Measurements from ENCODE around the gene CCDC171.
"Not testable (repeated sequence)": the region's sequence is repeated elsewhere in the genome, so short reads cannot be mapped to it uniquely, and the experiment has no call there.

The CCDC171 gene

DNA sequence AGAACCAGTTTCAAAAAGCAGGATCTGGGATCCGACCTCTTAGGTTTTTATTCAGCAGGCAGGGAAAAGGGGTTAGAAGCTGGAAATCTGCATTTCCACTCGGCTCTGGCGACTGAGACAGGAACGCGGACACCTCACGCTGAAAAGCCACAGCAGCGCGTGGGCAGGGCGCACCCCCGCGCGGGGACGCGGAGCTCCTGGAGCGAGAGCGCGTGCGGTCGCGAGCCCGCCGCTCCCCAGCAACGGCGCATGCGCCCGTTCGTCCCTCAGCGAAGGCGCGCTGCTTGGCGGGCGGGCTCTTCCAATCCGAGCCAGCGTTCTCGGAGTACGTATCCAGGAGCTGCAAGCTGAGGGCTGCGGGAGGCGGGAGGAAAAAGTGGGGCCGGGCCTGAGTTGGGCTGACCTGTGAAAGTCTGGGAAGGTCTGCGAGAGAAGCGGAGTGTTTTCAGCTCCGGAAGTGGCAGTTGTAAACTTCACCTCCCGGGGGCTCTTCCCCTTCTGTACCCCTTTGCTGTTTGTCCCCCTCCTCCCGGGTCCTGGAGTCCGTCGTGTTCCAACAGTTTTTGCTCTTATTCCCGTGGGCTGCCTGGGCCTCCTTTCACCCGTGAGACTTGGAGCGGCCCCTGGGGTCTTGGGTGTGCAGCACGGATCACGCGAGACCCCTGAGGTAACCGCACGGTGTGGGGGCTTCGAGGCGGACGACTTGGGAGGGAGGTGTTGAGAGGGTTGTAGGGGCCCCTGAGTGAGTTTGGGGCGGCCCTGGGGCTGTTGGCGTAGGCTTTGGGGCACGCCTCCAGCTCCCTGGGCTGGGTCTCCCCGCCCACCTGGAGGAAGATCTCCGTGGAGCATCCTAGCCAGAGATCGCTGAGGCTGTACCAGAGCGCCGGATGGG is at the start of gene CCDC171:
Gene CCDC171 (plus strand): TSS at position 408 of the 892 bp plus-strand sequence. CDS start 11,046 bp downstream, outside the sequence.
- DNase-seq (ENCODE audit: low read depth) = peak; percentile 75

DNA sequence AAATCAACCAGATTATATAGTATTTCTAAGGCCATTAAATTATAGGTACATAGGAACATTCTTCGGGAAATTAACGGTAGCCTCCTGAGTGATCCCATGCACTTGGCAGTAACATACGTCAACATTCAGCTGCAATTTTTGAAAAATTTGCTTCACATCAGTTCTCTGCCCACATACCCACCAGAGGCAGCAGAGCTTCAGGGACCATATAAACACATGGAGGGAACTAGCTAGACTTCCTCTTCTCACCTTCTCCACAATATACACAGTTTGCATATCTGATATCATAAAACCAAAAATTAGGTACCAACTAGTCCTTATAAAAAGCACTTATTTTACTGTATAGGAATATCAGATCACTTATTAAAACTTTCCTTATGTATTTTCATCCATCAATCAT is 46.9 kb upstream of the CCDC171 start:
- no peak for DNase-seq (ENCODE audit: low read depth)

DNA sequence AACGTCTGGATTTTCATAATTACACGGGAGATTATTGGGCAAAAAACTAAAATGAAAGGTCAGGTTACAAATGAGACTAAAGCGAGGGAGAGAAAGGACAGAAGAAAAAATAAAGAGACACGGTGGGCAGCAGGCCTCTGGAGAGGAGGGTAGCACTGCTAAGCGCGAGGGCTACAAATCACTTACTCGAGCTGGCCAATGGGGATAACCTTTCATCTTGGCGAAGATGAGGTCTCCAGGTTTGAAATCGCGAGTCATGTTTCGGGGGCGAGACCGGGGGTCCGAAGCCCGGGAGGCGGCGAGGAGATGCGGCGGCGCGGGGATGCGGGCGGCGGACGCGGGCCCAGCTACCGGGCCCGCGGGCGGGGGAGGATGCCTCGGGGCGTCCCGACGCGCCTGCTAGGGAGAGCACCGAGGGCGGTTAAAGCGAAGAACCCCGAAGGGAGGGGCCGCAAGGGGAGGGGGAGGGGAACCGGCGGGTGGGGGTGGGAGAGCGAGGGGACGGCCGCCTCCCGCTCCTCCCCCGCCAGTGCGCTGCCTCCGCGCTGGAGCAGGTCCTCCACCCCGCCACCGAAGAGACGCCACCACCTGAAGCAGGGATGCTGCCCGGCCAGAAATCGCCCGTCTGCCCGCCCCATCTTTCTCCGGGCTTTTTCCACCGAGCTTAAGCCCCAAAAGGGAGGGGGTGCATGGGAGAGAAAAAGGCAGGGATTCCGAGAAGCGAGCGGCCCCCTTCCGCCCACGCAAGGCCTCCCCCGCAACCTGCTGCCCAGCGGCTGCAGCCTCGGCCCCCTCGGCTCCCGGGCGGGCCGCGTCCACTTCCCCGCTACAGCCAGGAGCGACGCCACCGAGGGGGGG is 42.7 kb upstream of the CCDC171 start:
- peak; percentile 39 for DNase-seq (ENCODE audit: low read depth)

DNA sequence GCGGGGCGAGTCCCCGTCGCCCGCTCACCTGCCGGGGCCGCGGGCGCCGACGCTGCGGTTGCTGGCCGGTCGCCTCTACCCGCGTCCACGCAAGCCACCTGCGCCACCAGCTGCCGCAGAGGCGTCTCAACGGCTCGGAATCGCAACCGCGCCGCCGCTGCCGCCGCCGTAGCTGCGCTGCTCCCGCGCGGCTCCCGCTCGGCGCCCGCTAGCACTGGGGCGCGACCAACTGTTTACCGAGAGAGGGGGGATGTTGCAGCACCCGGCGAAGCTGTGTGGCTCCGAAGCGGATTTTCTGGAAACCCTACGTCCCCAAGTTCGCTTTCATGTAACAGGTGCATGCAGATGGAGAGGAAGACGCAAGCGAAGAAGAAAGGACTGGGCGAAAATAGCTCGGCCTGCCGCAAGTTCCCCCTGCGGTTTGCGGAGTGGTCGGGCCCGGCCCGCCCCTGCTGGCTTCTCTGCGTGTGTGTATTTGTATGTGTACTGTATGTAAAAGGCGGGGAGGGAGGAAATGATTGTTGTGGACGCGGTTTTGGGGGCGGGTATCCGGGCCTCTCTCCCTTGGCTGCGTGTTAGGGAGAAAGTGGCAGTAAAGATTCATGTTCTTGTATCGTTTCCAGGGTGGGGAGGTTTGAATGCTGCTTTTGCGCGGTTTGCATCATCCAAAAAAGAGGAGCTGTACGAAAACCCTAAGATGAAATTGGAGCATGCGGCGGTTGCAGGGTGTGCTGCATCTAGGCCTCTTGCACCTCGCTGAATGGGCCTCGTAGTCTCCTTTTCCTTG is 41.9 kb upstream of the CCDC171 start, which contains the start of gene PSIP1:
Gene PSIP1 (minus strand): TSS at position 182 of the 787 bp plus-strand sequence. CDS start 782 bp downstream, outside the sequence.
- DNase-seq (ENCODE audit: low read depth) = peak; percentile 72

DNA sequence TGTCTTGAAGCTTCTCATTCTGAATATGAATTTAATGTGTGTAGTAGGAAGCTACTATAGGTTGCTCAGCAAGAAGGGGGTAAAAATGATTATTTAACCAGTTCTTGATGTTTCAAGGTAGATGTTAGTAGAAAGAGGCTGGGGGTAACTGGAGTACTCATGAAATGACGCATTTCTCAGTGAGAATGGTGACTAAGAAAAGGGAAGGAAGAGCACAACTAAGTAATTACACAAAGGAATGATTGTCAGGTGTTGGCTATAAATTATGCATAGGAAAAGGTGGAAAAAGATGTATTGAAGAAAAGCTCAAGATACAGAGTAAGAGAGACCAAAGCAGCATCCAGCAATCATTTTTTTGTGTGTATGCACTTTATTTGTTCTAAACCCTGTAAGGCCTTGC is 40.6 kb upstream of the CCDC171 start:
- DNase-seq (ENCODE audit: low read depth) = no peak

DNA sequence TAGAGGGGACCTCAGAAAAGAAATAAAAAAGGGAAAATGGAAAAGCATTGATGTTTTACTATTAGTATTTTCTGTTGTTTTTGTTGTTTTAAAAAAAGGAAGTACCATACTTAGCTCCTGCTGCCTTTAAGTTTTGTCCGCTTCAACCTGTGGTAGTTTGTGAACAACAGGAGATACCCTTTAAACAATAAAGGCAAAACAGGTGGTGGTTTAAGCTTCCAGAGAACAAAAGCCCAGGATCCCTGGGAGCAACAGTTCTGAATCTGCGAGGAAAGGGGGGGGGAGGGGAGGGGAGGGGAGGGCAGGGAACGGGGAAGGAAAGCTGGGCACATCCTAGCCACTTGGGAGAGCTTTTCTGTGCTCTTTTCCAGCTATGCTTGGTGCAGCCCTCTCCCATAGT is 40.0 kb upstream of the CCDC171 start:
- no peak for DNase-seq (ENCODE audit: low read depth)

DNA sequence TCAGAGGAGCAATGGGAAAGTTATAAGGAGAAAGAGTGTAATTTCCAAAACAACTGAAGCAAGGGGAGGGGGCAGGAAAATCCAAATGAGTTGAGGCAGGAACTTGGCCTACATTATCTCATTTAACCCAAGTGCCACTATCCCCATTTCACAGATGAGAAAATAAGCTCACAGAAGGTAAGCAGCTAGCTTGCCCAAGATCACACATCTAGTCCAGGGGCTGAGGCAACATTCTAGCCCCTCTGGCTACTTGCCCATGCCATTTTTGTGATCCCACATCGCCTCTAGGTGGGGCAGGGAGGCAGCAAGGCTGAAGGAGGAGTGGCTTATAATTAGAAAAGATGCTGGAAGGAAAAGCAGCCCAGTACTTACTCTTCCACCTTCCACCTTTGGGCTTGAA is 39.5 kb upstream of the CCDC171 start:
- DNase-seq (ENCODE audit: low read depth) = no peak

DNA sequence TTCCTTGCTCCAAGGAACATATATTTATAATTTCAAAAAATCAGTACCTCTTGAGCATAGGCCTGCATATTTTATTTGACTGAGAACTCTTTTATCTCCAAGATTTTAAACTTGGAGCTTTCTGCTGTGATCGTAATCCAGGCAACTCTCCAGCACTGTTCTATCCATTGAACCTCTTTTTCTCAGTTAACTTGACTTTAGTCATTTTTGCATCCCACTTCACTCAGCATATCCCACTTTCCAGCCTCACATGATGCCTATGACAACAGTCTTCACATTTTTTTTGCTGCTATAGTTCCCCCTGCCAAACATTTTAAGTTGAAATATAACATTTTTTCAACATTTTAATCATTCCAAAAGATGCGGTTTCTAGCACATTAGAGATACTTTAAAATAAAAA is 33.0 kb upstream of the CCDC171 start:
- DNase-seq (ENCODE audit: low read depth) = no peak

DNA sequence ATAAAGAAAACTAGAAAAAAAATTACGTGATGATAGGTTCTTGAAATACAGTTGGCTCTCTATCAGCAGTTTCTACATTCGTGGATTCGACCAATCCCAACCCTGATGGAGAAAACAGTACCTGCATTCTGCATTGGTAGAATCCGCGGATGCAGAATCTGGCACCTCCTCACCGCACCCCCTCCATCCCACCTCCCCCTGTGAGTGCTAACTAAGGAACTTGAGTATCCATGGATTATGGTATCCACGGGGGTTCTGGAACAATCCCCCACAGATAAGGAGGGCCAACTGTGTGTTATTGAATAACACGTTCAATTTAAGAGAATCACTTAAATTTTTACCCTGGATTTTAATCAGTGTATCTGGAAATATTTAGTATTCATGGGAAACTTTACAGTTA is 31.6 kb upstream of the CCDC171 start:
- DNase-seq (ENCODE audit: low read depth) = no peak

DNA sequence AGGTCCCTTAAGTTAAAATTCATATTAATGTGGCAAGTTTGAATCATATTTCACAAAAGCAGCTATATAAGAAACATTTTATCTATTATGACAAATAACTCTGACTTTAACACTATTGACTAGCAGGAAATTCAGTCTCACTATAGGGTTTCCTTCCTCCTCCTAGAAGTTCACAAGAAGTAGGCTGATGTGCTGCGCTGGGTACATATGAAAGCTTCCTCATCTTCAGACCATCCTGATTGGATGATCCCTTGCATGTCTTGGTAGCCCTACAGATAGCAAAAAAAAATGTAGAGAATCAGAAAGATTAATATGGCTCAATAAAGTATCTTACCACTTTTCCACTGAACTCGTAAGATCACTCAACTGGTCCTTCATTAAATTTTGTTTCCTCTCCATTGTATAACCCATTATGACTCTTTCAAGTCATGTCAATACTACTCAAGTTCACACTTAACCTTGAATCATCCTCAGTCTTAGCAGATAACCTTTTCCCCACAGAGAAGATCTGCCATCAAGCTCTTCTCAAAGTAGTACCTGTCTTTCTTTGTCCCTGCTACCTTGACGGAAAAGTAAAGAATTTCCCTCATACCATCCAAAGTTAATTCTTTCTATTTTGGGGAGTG is 30.6 kb upstream of the CCDC171 start:
- no peak for DNase-seq (ENCODE audit: low read depth)

DNA sequence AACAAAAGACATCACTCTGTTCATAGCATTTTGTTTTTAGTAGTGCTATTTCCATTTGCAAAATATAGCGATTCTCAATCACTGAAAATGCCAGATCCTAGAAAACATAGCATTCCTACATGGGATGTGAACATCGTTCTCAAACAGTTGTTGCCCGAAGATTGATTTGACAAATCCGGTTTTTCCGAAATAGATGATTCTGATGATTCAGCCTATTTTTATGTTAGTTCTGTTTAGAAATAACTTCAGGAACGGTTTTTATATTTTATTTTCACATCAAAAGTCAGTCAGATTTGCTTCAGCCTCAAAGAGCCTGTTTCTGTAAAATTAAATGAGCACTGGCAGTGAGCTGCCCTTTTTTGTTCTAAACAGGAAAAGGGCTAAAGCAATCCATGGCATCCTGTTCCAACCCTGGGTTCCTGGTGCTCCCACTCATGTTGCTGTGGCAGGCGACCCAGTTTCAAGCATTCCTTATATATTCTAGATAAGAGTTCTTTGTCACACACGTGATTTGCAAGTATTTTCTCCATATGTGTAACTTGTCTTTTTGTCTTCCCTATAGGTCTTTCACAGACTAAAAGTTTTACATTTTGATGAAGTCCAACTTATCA is 27.9 kb upstream of the CCDC171 start:
- no peak for DNase-seq (ENCODE audit: low read depth)

DNA sequence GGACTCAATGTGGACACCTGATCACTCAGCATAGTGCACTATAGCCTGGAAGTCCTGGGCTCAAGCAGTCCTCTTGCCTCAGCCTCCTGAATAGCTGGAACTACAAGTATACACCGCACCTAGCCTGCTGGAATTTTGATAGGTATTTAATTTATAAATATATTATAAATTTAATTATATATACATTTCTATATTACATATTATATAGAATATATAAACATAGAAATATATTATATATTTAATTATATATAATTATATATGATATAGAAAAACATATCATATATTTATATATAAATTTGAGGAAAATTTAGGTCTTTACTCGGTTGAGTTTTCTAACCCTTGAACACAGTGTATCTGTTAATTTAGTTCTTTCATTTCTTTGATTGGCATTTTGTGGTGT is 26.9 kb upstream of the CCDC171 start:
- DNase-seq (ENCODE audit: low read depth) = no peak

DNA sequence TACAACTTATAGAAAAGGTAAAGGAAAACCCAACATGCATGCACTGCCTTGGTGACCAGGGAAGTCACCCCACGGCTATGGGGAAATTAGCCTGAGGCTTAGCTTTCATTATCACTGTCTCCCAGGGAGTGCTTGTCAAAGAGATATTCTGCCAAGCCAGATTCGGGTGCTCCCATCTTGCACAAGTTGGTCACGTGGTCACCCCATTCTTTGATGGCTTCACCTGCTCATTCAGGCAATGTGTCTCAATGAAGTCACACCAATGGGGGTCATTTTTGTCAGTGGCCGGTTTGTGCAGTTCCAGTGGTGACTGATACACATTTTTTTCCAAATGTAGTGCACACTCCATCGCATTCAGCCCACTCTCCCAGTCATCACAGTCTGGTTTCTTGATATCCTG is 25.8 kb upstream of the CCDC171 start:
- DNase-seq (ENCODE audit: low read depth) = not testable (repeated sequence)

DNA sequence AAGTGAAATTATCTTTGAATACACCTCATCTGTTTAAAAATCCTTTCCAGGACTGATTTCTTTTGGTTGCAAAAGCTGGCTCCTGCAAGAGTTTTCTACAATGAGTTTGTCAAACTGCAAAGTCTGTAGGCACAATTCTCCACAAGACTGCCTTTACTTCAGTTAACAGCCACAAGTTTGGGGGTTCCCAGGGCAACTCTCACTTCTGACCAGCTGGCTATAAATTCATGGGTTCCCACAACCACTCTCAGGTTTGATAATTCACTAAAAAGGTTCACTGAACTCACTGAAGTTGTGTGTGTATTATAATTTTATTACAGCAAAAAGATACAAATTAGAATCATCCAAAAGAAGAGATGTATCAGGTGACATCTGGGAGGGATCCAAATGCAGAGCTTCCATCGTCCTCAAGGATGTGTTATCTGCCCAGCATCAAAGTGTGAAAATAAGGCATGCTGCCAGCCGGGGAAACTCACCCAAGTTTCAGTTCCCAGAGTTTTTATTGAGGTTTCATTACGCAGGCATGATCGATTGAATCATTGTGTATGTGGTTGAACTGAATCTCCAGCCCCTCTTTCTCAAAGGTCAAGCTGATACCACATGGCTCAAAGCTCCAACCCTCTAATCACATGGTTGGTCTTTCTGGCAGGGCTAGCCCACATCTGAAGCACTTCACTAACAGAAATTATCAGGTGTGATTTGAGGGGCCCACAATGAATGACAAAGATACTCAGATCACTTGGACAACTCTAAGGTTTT is 23.1 kb upstream of the CCDC171 start:
- no peak for DNase-seq (ENCODE audit: low read depth)

DNA sequence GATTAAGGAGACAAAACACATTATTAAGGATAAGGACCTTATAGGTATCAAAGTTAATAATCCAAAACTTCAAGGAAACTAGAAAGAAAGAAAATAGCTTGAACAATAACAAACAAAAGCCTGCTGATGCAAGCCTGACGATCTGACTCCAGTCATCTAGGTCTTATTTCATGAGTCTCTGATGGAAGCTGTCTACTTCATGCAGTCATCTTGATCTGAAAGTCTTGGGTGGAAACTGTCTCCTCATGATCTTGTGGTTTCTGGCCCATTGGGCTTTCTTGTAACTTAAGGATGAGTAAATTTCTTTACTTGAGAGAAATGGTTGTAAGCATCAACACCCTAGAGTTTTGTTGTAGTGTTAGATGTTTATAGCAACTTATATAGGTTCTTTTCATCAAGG is 21.5 kb upstream of the CCDC171 start:
- DNase-seq (ENCODE audit: low read depth) = no peak

DNA sequence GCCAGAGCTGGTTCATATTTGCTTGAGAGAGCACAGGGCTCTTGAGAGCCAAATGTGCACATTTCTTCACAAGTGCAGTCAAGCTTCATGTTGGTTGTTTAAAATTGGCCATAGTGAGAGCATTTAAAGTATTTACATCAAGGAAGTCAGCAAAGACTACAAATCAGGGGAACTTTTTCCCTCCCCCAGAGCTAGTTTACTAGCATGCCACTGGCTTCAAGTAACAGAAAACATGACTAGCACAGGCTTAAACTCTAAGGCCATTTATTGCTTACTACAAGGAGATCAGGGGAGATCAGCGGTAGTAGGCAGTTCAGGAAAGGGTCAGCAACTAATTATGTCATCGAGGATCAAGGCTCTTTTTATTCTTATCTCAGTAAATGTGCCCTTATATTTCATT is 11.0 kb upstream of the CCDC171 start:
- DNase-seq (ENCODE audit: low read depth) = no peak

DNA sequence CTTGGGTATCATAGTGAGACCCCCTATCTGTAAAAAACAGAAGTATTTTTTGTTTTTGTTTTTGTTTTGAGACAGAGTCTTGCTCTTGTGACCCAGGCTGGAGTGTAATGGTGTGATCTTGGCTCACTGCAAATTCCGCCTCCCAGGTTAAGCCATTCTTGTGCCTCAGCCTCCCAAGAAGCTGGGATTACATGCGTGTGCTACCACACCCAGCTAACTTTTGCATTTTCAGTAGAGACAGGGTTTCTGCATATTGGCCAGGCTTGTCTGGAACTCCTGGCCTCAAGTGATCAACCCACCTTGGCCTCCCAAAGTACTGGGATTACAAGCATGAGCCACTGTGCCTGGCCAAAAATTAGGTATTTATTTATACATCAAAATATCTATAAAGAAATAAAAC is 10.2 kb upstream of the CCDC171 start:
- no peak for DNase-seq (ENCODE audit: low read depth)

DNA sequence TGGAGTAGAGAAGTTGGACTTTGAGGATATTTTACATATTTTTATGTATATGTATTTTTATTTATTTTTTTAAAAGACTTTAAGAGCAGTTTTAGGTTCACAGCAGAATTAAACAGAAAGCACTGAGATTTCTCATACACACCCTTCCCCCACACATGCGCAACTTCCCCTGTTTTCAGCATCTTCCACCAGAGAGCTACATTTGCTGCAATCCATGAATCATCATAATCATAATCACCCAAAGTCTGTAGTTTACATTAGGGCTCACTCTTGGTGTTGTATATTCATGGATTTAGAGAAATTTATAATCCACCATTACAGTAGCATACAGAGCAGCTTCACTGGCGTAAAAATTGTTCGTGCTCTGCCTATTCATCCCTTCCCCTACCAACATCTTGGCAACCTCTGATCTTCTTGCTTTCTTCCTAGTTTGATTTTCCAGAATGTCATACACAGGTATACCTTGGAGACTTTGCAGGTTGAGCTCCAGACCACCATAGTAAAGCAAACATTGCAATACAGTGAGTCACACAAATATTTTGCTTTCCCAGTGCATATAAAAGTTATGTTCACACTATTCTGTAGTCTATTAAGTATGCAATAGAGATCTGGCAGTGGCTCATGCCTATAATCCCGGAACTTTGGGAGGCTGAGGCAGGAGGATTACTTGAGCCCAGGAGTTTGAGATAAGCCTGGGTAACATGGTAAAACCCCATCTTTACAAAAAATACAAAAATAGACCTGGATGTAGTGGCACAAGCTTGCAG is 9.6 kb upstream of the CCDC171 start:
- no peak for DNase-seq (ENCODE audit: low read depth)

DNA sequence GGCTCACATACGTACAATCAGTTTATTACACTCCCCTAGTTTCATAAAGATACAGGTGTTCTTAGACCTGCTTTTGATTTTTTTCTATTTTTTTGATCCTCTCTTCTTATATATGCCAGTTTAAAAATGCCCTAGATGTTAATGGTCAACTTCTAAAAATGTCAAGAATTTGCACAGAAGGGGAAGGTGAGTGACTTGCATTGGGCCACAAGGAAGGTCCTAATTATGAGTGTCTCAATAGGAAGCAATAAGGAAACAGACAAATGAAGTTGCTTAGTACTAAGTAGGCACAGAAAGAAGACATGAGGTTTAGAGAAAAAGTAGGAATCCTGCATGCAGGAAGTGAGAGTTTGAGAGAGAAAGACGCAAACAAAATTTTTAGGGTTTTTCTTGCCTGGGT is 3.2 kb upstream of the CCDC171 start:
- no peak for DNase-seq (ENCODE audit: low read depth)

DNA sequence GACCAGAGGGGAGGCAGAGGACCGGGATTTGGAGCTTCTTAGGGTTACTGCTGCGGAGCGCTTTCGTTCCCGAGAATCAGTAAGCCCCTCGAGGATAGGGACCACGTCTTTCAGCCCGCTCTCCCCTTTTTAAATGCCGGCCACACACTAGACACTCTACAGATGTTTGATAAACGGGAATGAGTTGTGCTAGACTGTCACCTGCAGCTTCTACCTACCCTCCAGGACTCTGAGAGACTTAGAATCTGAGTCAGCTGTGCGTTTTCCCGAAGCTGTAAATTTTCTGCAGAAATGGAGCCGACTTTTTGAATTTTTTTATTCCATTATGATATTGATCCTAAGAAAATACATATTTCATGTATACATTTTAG is 670 bp downstream of the CCDC171 start:
- no peak for DNase-seq (ENCODE audit: low read depth)

Data from stimulated activated CD8-positive, alpha-beta memory T cell treated with anti-CD3 and anti-CD28 coated beads, Interleukin-12 subunit alpha, Interleukin-12 subunit beta, amount 100 ng/mL, for 4 hours (primary cell).